Measurements from ENCODE around the gene RPA1. TPM values are rescaled to one million over a fixed set of nuclear protein-coding genes. Genes with fewer than 3 reads are reported as not detected.

Gene RPA1
- total and polyA plus RNA-seq, 2 of the 4 experiments (the other 2 are of a cell fraction), result 38.4 to 48.2 TPM

GRCh38 chr17:1883536-1883935, 53.7 kb downstream of the RPA1 start:
- H3K79me1 ChIP-seq (ENCODE audit: low read depth in 1 of 2, low read length in 2 of 2), result no peaks in the 10 kb centered on the region; a peak in 1 of 4 replicates
- no peak overlapping the region for H3K27ac ChIP-seq (ENCODE audit: insufficient read depth, low read length)
- CTCF ChIA-PET, result interaction anchor here (0.6 to 1.0 kb wide), 2 partner anchors 9 to 396 kb away, joined by 3 read pairs; no protein-coding TSS in a partner anchor
- intact Hi-C loops (cut with micrococcal nuclease), result no loop called here
- no peaks in the 10 kb centered on the region for H4K20me1 ChIP-seq (ENCODE audit: insufficient read depth, low read length)
- no peak overlapping the region for H4K91ac ChIP-seq (ENCODE audit: insufficient read depth, low read depth, low read length)
- TF ChIP-seq USF2 (IDR thresholded peaks at IDR 0.05; ENCODE audit: low read depth, low read length), result no peak
- TF ChIP-seq MAFK (IDR thresholded peaks at IDR 0.05; ENCODE audit: low read depth, low read length), result no peak
- TF ChIP-seq MXI1 (IDR thresholded peaks at IDR 0.05; ENCODE audit: borderline replicate concordance, low read depth, low read length), result no peak
- no peak for TF ChIP-seq CHD1 (IDR thresholded peaks at IDR 0.05; ENCODE audit: low read depth, low read length)
- no peak for TF ChIP-seq CEBPB (IDR thresholded peaks at IDR 0.05; ENCODE audit: low read depth, low read length)
- TF ChIP-seq ELK1 (IDR thresholded peaks at IDR 0.05; ENCODE audit: borderline replicate concordance, low read depth, low read length), result no peak
- no peak for TF ChIP-seq RFX5 (IDR thresholded peaks at IDR 0.05; ENCODE audit: low read depth, low read length)
- no peak for TF ChIP-seq RAD21 (IDR thresholded peaks at IDR 0.05; ENCODE audit: low read length)
- TF ChIP-seq BHLHE40 (IDR thresholded peaks at IDR 0.05; ENCODE audit: low read depth, low read length), result no peak
- no peak for TF ChIP-seq POLR2A (IDR thresholded peaks at IDR 0.05; ENCODE audit: low read depth, low read length)
- no peak for TF ChIP-seq NFE2L2 (IDR thresholded peaks at IDR 0.05; ENCODE audit: low read depth, low read length)
- no peak overlapping the region for H2BK20ac ChIP-seq (ENCODE audit: low read depth, low read length)
- H3K14ac ChIP-seq (replicated peaks; ENCODE audit: low read depth, low read length), result no peak overlapping the region
- H3K4me1 ChIP-seq (ENCODE audit: control insufficient read depth, insufficient read depth, low read length), result no peaks in the 10 kb centered on the region
- no peak overlapping the region for H3K56ac ChIP-seq (ENCODE audit: extremely low read depth, insufficient read depth, low read length)
- no peaks in the 10 kb centered on the region for H3K9me3 ChIP-seq (ENCODE audit: control insufficient read depth, insufficient read depth, low read length)
- no peak overlapping the region for H2AFZ ChIP-seq (replicated peaks; ENCODE audit: low read length, poor library complexity)
- BruUV-seq (replicated peaks), result no TSS peak
- H3K9me1 ChIP-seq (ENCODE audit: insufficient read depth, low read length), result no peaks in the 10 kb centered on the region; the same call in 1 of the 2 replicates
- no peak for DNase-seq
- no peak overlapping the region for H4K5ac ChIP-seq (ENCODE audit: low read depth, low read length)
- dilution Hi-C loops (cut with HindIII; ENCODE audit: low sequenced_read_pairs, unreplicated experiment), result no loop called here
- H2BK120ac ChIP-seq (ENCODE audit: low read depth, low read length), result no peak overlapping the region
- in situ Hi-C loops (cut with MboI; ENCODE audit: low sequenced_read_pairs), result no loop called here
- no peak overlapping the region for H2AK9ac ChIP-seq (replicated peaks; ENCODE audit: low read depth, low read length, poor library complexity)
- H3K4ac ChIP-seq (ENCODE audit: low read depth, low read length), result no peak overlapping the region
- H2AK5ac ChIP-seq (ENCODE audit: low read depth, low read length), result no peak overlapping the region
- H2BK5ac ChIP-seq (ENCODE audit: low read depth, low read length, poor library complexity, severe bottlenecking), result no peak overlapping the region
- no peak for ATAC-seq (ENCODE audit: low read depth)
- peaks cover 50% of the 10 kb centered on the region for H3K36me3 ChIP-seq (ENCODE audit: control insufficient read depth, insufficient read depth, low read length)
- H3K9ac ChIP-seq (ENCODE audit: low read depth, low read length), result no peak overlapping the region
- no peak overlapping the region for H3K23ac ChIP-seq (ENCODE audit: low read depth, low read length)
- POLR2A ChIA-PET (ENCODE audit: unreplicated experiment), result no interaction called here
- no peak overlapping the region for H2BK15ac ChIP-seq (ENCODE audit: low read depth, low read length)
- H3K27me3 ChIP-seq (ENCODE audit: control insufficient read depth, insufficient read depth, low read length), result no peaks in the 10 kb centered on the region
- H3K18ac ChIP-seq (ENCODE audit: low read depth, low read length), result no peak overlapping the region
- no peak overlapping the region for H3K4me2 ChIP-seq (ENCODE audit: low read depth, low read length)
- WGBS, 2 experiments (ENCODE audit: extremely low coverage in 2 of 2, insufficient read length in 1 of 2), result 97% methylated on average over 11 of the region's 16 CpGs; no CpG with 5 or more reads in 1 of the 2 experiments
- H3K4me3 ChIP-seq (ENCODE audit: insufficient read depth, low read depth, low read length), result no peak overlapping the region
- H4K8ac ChIP-seq (ENCODE audit: low read depth in 2 of 2, low read length in 2 of 2), result no peak overlapping the region

Measured in IMR-90 (cell line).